Pancreas (tissue), 10 donors: ENCODE measurements around the gene RPL21. TPM values are rescaled to one million over a fixed set of nuclear protein-coding genes. Genes with fewer than 3 reads are reported as not detected.
A peak's percentile ranks its signal among the peaks of the same experiment; 100 is the strongest.

Experiments
- ATAC-seq, 4 donors: fragments of 200-7000 bp; cut with Tn5 transposase; one replicate each; pipeline versions ENCODE4 v1.8.0 to v1.9.1; 2020; ENCODE audit warnings: mild to moderate bottlenecking in 4 of 4, moderate library complexity in 4 of 4
- DNase-seq, 6 donors: peaks; one replicate each; pipeline ENCODE4 v3.0.0-alpha.2; 2020
- FAIRE-seq: peaks from 2 replicates; lab custom pipeline; 2012; peaks lifted over from hg19 to GRCh38; lab: Jason Lieb, UNC
- H3K27ac ChIP-seq, 4 donors: fragments of 200-600 bp; sonication (generic); 1 replicate in 3 of 4; 2 replicates in 1 of 4; pipeline versions ENCODE4 v1.5.0 to v1.8.0; 2020
- H3K27me3 ChIP-seq, 4 donors: fragments of 200-600 bp; one replicate each; pipeline ENCODE4 v1.8.0; 2021
- H3K36me3 ChIP-seq, 3 donors: fragments of 200-600 bp; sonication (generic) in 1 of 3; one replicate each; pipeline versions ENCODE4 v1.5.0 to v1.8.0; 2020 to 2021
- H3K4me1 ChIP-seq, 3 donors: fragments of 200-600 bp; one replicate each; pipeline ENCODE4 v1.8.0; 2021
- H3K4me3 ChIP-seq, 4 donors: fragments of 200-600 bp; sonication (generic) in 2 of 4; one replicate each; pipeline versions ENCODE4 v1.5.0 to v1.8.0; 2020 to 2021
- H3K9me3 ChIP-seq, 4 donors: fragments of 200-600 bp; one replicate each; pipeline ENCODE4 v1.8.0; 2021
- CTCF ChIP-seq, 4 donors: fragments of 200-600 bp; sonication (generic) in 3 of 4; IDR thresholded peaks; one replicate each; pipeline versions ENCODE4 v1.5.0 to v1.8.0; 2021; ENCODE audit warnings: antibody characterized with exemption in 4 of 4
- WGBS, 2 donors: extraction: QIAGEN DNeasy Blood & Tissue Kit; methylation state at CpG; one replicate each; pipeline ENCODE4 v1.1.7; 2013; 5-methylcytosine and 5-hydroxymethylcytosine counted together
- intact Hi-C, 3 donors: fragments of 100-400 bp; cut with DNase I; formaldehyde crosslinking; loops; one replicate each; pipeline versions ENCODE4 v1.11.1 to v1.14.2; 2022
- polyA plus RNA-seq, 2 donors: library from polyadenylated mRNA; stranded (reverse); fragments of 200-250 nt; gene quantifications; one replicate each; pipeline ENCODE4 v1.2.3, GENCODE V29; 2013
- total RNA-seq, 6 donors: library from RNA; stranded (reverse); fragmentation: NEBNext Ultra II Directional in 4 of 6; extraction: Animal tissue kit (Norgen Biotek cat#: 25700) in 4 of 6; gene quantifications; one replicate each; pipeline versions ENCODE4 v1.2.1 to v1.2.4, GENCODE V29; 2021 to 2023
- donor health status: healthy with polysubstance abuse.
- donor health status: DM: no; HTN: no; CAD: no; lungs with moderate emphysema.
- donor health status: DM: no; HTN: no; CAD: no.
- donor health status: control.
- donor health status: control.
- donor health status: Bipolar disorder and iron deficiency.
- donor health status: DM: yes; HTN: yes; CAD: no.
- donor health status: DM: no; HTN: no; CAD: no.
- donor health status: DM: no; HTN: no; CAD: no.
- donor health status: DM: yes; HTN: yes; CAD: no.

RPL21 gene
- total and polyA plus RNA-seq, 8 donors = 376 to 844 (median 686) TPM

- Histone ChIP-seq H3K4me3 (no peak overlapping the region), H3K4me1 (peaks cover 8 to 24% (median 16%) of the 10 kb centered on the region in 3 donors), H3K27ac (no peak overlapping the region), H3K36me3 (peaks cover 3 to 27% (median 6%) of the 10 kb centered on the region in 3 donors), H3K9me3 (no peaks in the 10 kb centered on the region), H3K27me3 (no peaks in the 10 kb centered on the region)
- no peak for TF ChIP-seq CTCF (IDR thresholded peaks at IDR 0.05)
- intact Hi-C loops = no loop called here
- 86 to 89% methylated on average over 3 of the region's 3 CpGs for WGBS, 2 donors
- no peak for ATAC-seq
- FAIRE-seq = no peak
- no peak for DNase-seq
Observed at GRCh38 chr13:27257233-27257568, 5.8 kb downstream of the RPL21 start.

GRCh38 chr13:27257648-27258253 is 6.4 kb downstream of the RPL21 start:
- H3K27me3 ChIP-seq = no peaks in the 10 kb centered on the region
- no peak for FAIRE-seq
- WGBS, 2 donors = 79 to 86% methylated on average over 11 of the region's 11 CpGs
- H3K36me3 ChIP-seq = peaks cover 3 to 27% (median 6%) of the 10 kb centered on the region in 3 donors
- no peak for ATAC-seq
- H3K4me1 ChIP-seq = peaks cover 8 to 24% (median 16%) of the 10 kb centered on the region in 3 donors
- no peak overlapping the region for H3K27ac ChIP-seq
- no peak overlapping the region for H3K4me3 ChIP-seq
- TF ChIP-seq CTCF (IDR thresholded peaks at IDR 0.05) = no peak
- no peak for DNase-seq
- intact Hi-C loops = no loop called here
- no peaks in the 10 kb centered on the region for H3K9me3 ChIP-seq

DNA sequence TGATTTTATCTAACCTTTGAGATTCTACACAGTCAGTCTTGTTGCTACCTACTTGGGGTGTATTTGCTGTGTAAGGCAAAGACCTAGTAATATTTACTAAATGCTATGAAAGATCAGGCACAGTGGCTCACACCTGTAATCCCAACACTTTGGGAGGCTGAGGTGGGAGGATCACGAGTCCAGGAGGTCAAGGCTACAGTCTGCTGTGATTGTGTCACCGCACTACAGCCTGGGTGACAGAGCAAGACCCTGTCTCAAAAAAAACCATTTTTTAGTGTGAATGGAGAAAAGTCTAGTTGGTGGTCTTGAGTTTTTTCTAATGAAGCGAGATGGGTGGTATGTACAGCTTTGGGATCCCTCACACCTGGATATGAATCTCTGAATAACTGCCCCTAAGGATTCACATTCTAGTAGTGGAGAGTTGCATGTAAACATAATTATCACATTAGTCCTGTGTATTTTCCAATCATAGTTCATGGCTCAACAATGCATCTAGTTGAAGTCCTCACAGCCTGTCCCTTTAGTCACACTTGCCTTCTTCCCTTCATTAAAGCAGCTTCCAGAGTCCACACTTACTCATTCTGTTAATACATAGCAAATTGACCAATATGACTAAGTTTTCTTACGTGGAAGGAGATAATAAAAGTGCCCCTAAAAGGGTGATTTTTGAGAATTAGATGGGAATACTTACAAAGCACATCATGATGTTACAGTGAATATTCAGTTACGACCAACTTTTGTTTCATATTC is 7.5 kb downstream of the RPL21 start:
- Histone ChIP-seq H3K27me3 (no peaks in the 10 kb centered on the region), H3K4me1 (peaks cover 2 to 15% (median 8%) of the 10 kb centered on the region in 3 donors), H3K27ac (no peak overlapping the region), H3K36me3 (peaks cover 3 to 27% (median 6%) of the 10 kb centered on the region in 3 donors), H3K4me3 (no peak overlapping the region), H3K9me3 (no peaks in the 10 kb centered on the region)
- WGBS, 2 donors = 92 to 95% methylated on average over 5 of the region's 5 CpGs
- FAIRE-seq (no peak), DNase-seq (no peak), ATAC-seq (no peak)
- TF ChIP-seq CTCF (IDR thresholded peaks at IDR 0.05) = no peak
- intact Hi-C loops = no loop called here

- 63 to 72% methylated on average over 2 of the region's 2 CpGs for WGBS, 2 donors
Observed at GRCh38 chr13:27259831-27260230, 8.5 kb downstream of the RPL21 start.

More at GRCh38 chr13:27259831-27260230, 8.5 kb downstream of the RPL21 start:
- Histone ChIP-seq H3K9me3 (no peaks in the 10 kb centered on the region), H3K27ac (no peak overlapping the region), H3K4me1 (peaks cover 0 to 7% (median 0%) of the 10 kb centered on the region in 3 donors), H3K4me3 (no peak overlapping the region), H3K36me3 (peaks cover 3 to 26% (median 3%) of the 10 kb centered on the region in 3 donors), H3K27me3 (no peaks in the 10 kb centered on the region)
- no peak for TF ChIP-seq CTCF (IDR thresholded peaks at IDR 0.05)
- ATAC-seq (peak in 3 of 4 donors; percentile 7 to 44 (median 36)), FAIRE-seq (no peak), DNase-seq (no peak)
- intact Hi-C loops = no loop called here
